SH-SY5Y (cell line): ENCODE data around the gene SYT6.

Source experiments
- GATA2 ChIP-seq: IDR thresholded peaks from 2 replicates; pipeline ENCODE4 v1.6.1; 2011; ENCODE audit warnings: mild to moderate bottlenecking, low read depth, low read length
- GATA3 ChIP-seq: IDR thresholded peaks from 2 replicates; pipeline ENCODE4 v1.6.1; 2011; ENCODE audit warnings: low read depth, mild to moderate bottlenecking, low read length, moderate library complexity

DNA sequence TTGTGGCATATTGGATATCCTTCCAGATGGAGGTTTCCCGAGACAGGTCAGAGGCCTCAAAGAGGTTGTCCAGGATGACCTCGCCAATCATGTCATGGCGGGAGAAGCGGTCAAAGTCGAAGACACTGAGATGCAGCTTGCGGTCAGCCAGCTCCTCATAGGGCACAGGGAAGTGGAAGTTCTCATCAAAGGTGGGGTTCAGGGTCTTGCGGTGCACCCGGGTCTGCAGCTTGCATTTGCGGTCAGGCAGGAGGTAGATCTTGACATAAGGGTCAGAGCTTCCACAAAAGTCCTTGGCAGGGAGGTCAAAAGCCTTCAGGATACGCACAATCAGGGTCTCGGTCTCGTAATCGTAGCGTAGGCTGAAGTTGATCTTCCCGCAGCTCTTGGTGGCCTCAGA is 16.2 kb downstream of the SYT6 start:
- no peak for TF ChIP-seq GATA2
- no peak for TF ChIP-seq GATA3
